HCT116 (cell line): ENCODE measurements around the gene IL22RA2. TPM values are rescaled to one million over a fixed set of nuclear protein-coding genes. Genes with fewer than 3 reads are reported as not detected.

Source experiments
- ATAC-seq: fragments of 200-7000 bp; cut with Tn5 transposase; 2 replicates; pipeline ENCODE4 v1.9.1; 2020; ENCODE audit warnings: mild to moderate bottlenecking, moderate library complexity
- BruUV-seq: library from RNA; stranded (reverse); fragments of 400-500 nt; replicated peaks from 2 replicates; lab custom pipeline; 2021; lab: Mats Ljungman, UMichigan
- CTCF ChIA-PET: fragments of 300-600 bp; sonication (Branson Sonifier 250); formaldehyde crosslinking; loops from one replicate; lab custom pipeline; 2021; ENCODE audit warnings: antibody characterized with exemption; lab: Charles Lee
- POLR2A ChIA-PET: fragments of 300-600, 350-600 bp; sonication (Branson Sonifier 250); formaldehyde crosslinking; loops from one replicate; lab custom pipeline; 2021; ENCODE audit warnings: antibody characterized with exemption; lab: Charles Lee
- RAD21 ChIA-PET, 2 experiments: fragments of 300-600 bp; sonication (Branson Sonifier 250); formaldehyde crosslinking; loops; one replicate each; lab custom pipeline; 2023; ENCODE audit warnings: low total read pairs in 2 of 2; ENCODE audit not compliant: uncharacterized antibody in 2 of 2, unreplicated experiment in 2 of 2, low non-redundant PET in 1 of 2; lab: Charles Lee
- DNase-seq: peaks from one replicate; pipeline ENCODE4 v3.0.0-alpha.2; 2010; ENCODE audit warnings: low read depth, low spot score
- H2AFZ ChIP-seq: fragments of 200-600 bp; shearing (Covaris generic), sonication (generic); 2 replicates; pipeline ENCODE4 v1.6.1; 2017; ENCODE audit warnings: low read depth, mixed run types, mixed read lengths, antibody characterized with exemption, low read length; ENCODE audit not compliant: poor library complexity, severe bottlenecking
- H3K27ac ChIP-seq: 2 replicates; pipeline ENCODE4 v1.5.1; 2012; ENCODE audit warnings: low read depth, low read length
- H3K27me3 ChIP-seq: fragments of 200-600 bp; sonication (generic); 2 replicates; pipeline ENCODE4 v1.6.1; 2016; ENCODE audit warnings: mixed run types, low read length, mixed read lengths; ENCODE audit not compliant: insufficient read depth
- H3K36me3 ChIP-seq, 2 experiments: fragments of 200-500 bp in 1 of 2; fragments of 200-600 bp in 1 of 2; sonication (Bioruptor generic) in 1 of 2; sonication (generic) in 1 of 2; 2 replicates each; pipeline versions ENCODE4 v1.5.1 to v1.6.1; 2014 to 2016; ENCODE audit warnings: low read length in 2 of 2, inconsistent platforms in 1 of 2, mixed read lengths in 1 of 2, mixed run types in 1 of 2; ENCODE audit not compliant: insufficient read depth in 2 of 2, control insufficient read depth in 1 of 2
- H3K4me1 ChIP-seq, 2 experiments: fragments of 200-600 bp in 1 of 2; sonication (generic) in 1 of 2; 2 replicates each; pipeline versions ENCODE4 v1.5.1 to v1.6.1; 2012 to 2017; ENCODE audit warnings: low read length in 2 of 2, inconsistent platforms in 1 of 2, mild to moderate bottlenecking in 1 of 2, mixed read lengths in 1 of 2, mixed run types in 1 of 2, moderate library complexity in 1 of 2; ENCODE audit not compliant: insufficient read depth in 2 of 2, control insufficient read depth in 1 of 2
- H3K4me2 ChIP-seq: fragments of 200-600 bp; sonication (generic); 2 replicates; pipeline ENCODE4 v1.6.1; 2017; ENCODE audit warnings: mixed run types, low read length, mixed read lengths
- H3K4me3 ChIP-seq, 2 experiments: fragments of 200-600 bp in 1 of 2; sonication (generic) in 1 of 2; replicated peaks in 1 of 2; 2 replicates each; pipeline ENCODE4 v1.5.1; 2011 to 2016; ENCODE audit warnings: low read length in 2 of 2, control low read depth in 1 of 2, low read depth in 1 of 2, mild to moderate bottlenecking in 1 of 2, mixed read lengths in 1 of 2, mixed run types in 1 of 2
- H3K79me2 ChIP-seq: fragments of 200-600 bp; sonication (generic); 2 replicates; pipeline ENCODE4 v1.6.1; 2017; ENCODE audit warnings: mild to moderate bottlenecking, mixed run types, low read length, moderate library complexity, mixed read lengths; ENCODE audit not compliant: insufficient read depth
- H3K9ac ChIP-seq: fragments of 200-600 bp; sonication (generic); 2 replicates; pipeline ENCODE4 v1.6.1; 2016; ENCODE audit warnings: low read length, mixed read lengths
- H3K9me2 ChIP-seq: fragments of 200-600 bp; sonication (generic), shearing (Covaris generic); 2 replicates; pipeline ENCODE4 v1.6.1; 2017; ENCODE audit warnings: mixed run types, mild to moderate bottlenecking, moderate library complexity; ENCODE audit not compliant: insufficient read depth
- H3K9me3 ChIP-seq, 2 experiments: fragments of 200-500 bp in 1 of 2; fragments of 200-600 bp in 1 of 2; sonication (Bioruptor generic) in 1 of 2; sonication (generic) in 1 of 2; 2 replicates each; pipeline ENCODE4 v1.6.1; 2014 to 2017; ENCODE audit warnings: low read length in 2 of 2, mixed read lengths in 2 of 2, inconsistent platforms in 1 of 2, low read depth in 1 of 2, mild to moderate bottlenecking in 1 of 2, mixed run types in 1 of 2, moderate library complexity in 1 of 2; ENCODE audit not compliant: control insufficient read depth in 1 of 2, insufficient read depth in 1 of 2
- H4K20me1 ChIP-seq: fragments of 200-600 bp; sonication (generic), shearing (Covaris generic); 2 replicates; pipeline ENCODE4 v1.6.1; 2017; ENCODE audit warnings: mixed run types, mild to moderate bottlenecking, moderate library complexity; ENCODE audit not compliant: insufficient read depth
- ATF3 ChIP-seq: IDR thresholded peaks from 2 replicates; pipeline ENCODE4 v1.6.1; 2012
- CBX3 ChIP-seq: IDR thresholded peaks from 2 replicates; pipeline ENCODE4 v1.6.1; 2012; ENCODE audit warnings: low read depth
- CEBPB ChIP-seq: IDR thresholded peaks from 2 replicates; pipeline ENCODE4 v1.6.1; 2012; ENCODE audit warnings: low read depth
- CTCF ChIP-seq, 3 experiments: fragments of 200-600 bp in 1 of 3; sonication (generic) in 1 of 3; IDR thresholded peaks in 2 of 3; conservative IDR thresholded peaks in 1 of 3; 2 replicates each; pipeline ENCODE4 v1.5.1; 2012 to 2017; ENCODE audit warnings: low read depth in 2 of 3, low read length in 2 of 3, antibody characterized with exemption in 1 of 3, borderline replicate concordance in 1 of 3, control low read depth in 1 of 3, mild to moderate bottlenecking in 1 of 3, mixed read lengths in 1 of 3, mixed run types in 1 of 3, moderate library complexity in 1 of 3; ENCODE audit not compliant: insufficient read depth in 1 of 3
- ELF1 ChIP-seq: IDR thresholded peaks from 2 replicates; pipeline ENCODE4 v1.6.1; 2012; ENCODE audit warnings: low read depth, borderline replicate concordance
- EZH2phosphoT487 ChIP-seq: fragments of 200-600 bp; IDR thresholded peaks from 2 replicates; pipeline ENCODE4 v1.6.1; 2018; ENCODE audit warnings: antibody characterized with exemption, borderline replicate concordance
- FOSL1 ChIP-seq: IDR thresholded peaks from 2 replicates; pipeline ENCODE4 v1.6.1; 2012; ENCODE audit warnings: low read depth
- MAX ChIP-seq: IDR thresholded peaks from 2 replicates; pipeline ENCODE4 v1.6.1; 2012
- POLR2A ChIP-seq: IDR thresholded peaks from 2 replicates; pipeline ENCODE4 v1.7.0; 2011; ENCODE audit warnings: borderline replicate concordance; ENCODE audit not compliant: insufficient read depth, insufficient read length; ENCODE audit errors: extremely low read depth
- SIN3A ChIP-seq: IDR thresholded peaks from 2 replicates; pipeline ENCODE4 v1.6.1; 2012; ENCODE audit warnings: low read depth
- SRF ChIP-seq: IDR thresholded peaks from 2 replicates; pipeline ENCODE4 v1.6.1; 2012; ENCODE audit warnings: low read depth
- TCF7L2 ChIP-seq: IDR thresholded peaks from 2 replicates; pipeline ENCODE4 v1.7.0; 2011; ENCODE audit warnings: borderline replicate concordance, inconsistent platforms; ENCODE audit not compliant: insufficient read depth, insufficient read length; ENCODE audit errors: extremely low read depth
- ZFX ChIP-seq: fragments of 450-650 bp; IDR thresholded peaks from 2 replicates; pipeline ENCODE4 v1.6.1; 2017
- ZNF274 ChIP-seq: fragments of 200-500 bp; sonication (Bioruptor generic); IDR thresholded peaks from 2 replicates; pipeline ENCODE4 v1.6.1; 2014; ENCODE audit warnings: mild to moderate bottlenecking, low read depth, low read length, inconsistent platforms
- intact Hi-C: fragments of 100-400 bp; cut with micrococcal nuclease; formaldehyde crosslinking; loops from 2 replicates; pipeline ENCODE4 v1.10.0; 2022
- total RNA-seq: library from RNA; stranded (reverse); gene quantifications from one replicate; pipeline ENCODE4 v1.2.1, GENCODE V29; 2021; ENCODE audit not compliant: unreplicated experiment

The IL22RA2 gene
- total RNA-seq, 1 experiment from 2014 or later, result not detected

- H3K9me3 ChIP-seq, result no peaks in the 10 kb centered on the region
- RAD21 ChIA-PET, result no interaction called here
These were observed 76.4 kb downstream of the IL22RA2 start for GRCh38 chr6:137097057-137097456.

More at GRCh38 chr6:137097057-137097456, 76.4 kb downstream of the IL22RA2 start:
- Histone ChIP-seq H3K27me3 (no peaks in the 10 kb centered on the region), H4K20me1 (no peaks in the 10 kb centered on the region), H3K36me3 (no peaks in the 10 kb centered on the region), H3K4me3 (no peak overlapping the region), H3K79me2 (no peaks in the 10 kb centered on the region), H3K27ac (no peak overlapping the region), H3K4me1 (peaks cover 0 to 3% of the 10 kb centered on the region in 2 experiments; a peak in 2 of 4 replicates), H3K9me2 (no peaks in the 10 kb centered on the region), H2AFZ (no peak overlapping the region), H3K4me2 (no peak overlapping the region), H3K9ac (no peak overlapping the region)
- no TSS peak for BruUV-seq
- ChIA-PET POLR2A (no interaction called here), CTCF (interaction anchor here (2.3 to 4.6 kb wide), 2 partner anchors 69 to 218 kb away, joined by 6 to 33 read pairs; no protein-coding TSS in a partner anchor)
- TF ChIP-seq ELF1 (no peak), FOSL1 (no peak), CBX3 (no peak), ATF3 (no peak), POLR2A (no peak), CEBPB (no peak), ZNF274 (no peak), MAX (no peak), EZH2phosphoT487 (no peak), TCF7L2 (no peak), CTCF (IDR thresholded peaks at IDR 0.05 in 2 of 3, conservative IDR thresholded peaks at IDR 0.05 in 1 of 3; ENCODE audit: borderline replicate concordance in 1 of 3, insufficient read depth in 1 of 3, low read depth in 2 of 3, low read length in 2 of 3) (no peak), SRF (no peak), SIN3A (no peak), ZFX (no peak)
- ATAC-seq (no peak), DNase-seq (no peak)
- intact Hi-C loops, result loop anchor here (10.0 kb wide), 1 partner anchor 878 kb away; no protein-coding TSS in a partner anchor
